AG04449 (cell line): ENCODE results near the gene SWT1.

ENCODE experiments used
- CTCF ChIA-PET: fragments of 350-600 bp; formaldehyde crosslinking; extraction: SDS; loops from one replicate; lab custom pipeline; 2021; ENCODE audit warnings: antibody characterized with exemption; lab: Yijun Ruan, JAX
- POLR2A ChIA-PET: fragments of 400-600, 350-600 bp; formaldehyde crosslinking; extraction: SDS; loops from one replicate; lab custom pipeline; 2020; ENCODE audit warnings: antibody characterized with exemption, inconsistent platforms; lab: Yijun Ruan, JAX
- DNase-seq: peaks from one replicate; pipeline ENCODE4 v3.0.0-alpha.2; 2010; ENCODE audit warnings: low read depth, low spot score
- H3K4me3 ChIP-seq: 2 replicates; pipeline ENCODE4 v1.5.1; 2011; ENCODE audit warnings: low read depth, mild to moderate bottlenecking, control low read depth, low read length
- CTCF ChIP-seq: IDR thresholded peaks from one replicate; pipeline ENCODE4 v1.5.1; 2011; ENCODE audit warnings: mild to moderate bottlenecking, moderate library complexity, low read length, control low read depth, inconsistent platforms; ENCODE audit not compliant: insufficient read depth; ENCODE audit errors: missing control alignments

Gene SWT1

GRCh38 chr1:185305419-185305818 is 148.5 kb downstream of the SWT1 start:
- no peak for DNase-seq
- POLR2A ChIA-PET, result no interaction called here
- no peak overlapping the region for H3K4me3 ChIP-seq
- no peak for TF ChIP-seq CTCF
- CTCF ChIA-PET, result interaction anchor here (0.7 to 2.2 kb wide), 2 partner anchors 365 to 367 kb away, joined by 4 to 11 read pairs; no protein-coding TSS in a partner anchor

- no peak for TF ChIP-seq CTCF
- ChIA-PET CTCF (no interaction called here), POLR2A (no interaction called here)
- DNase-seq, result no peak
- no peak overlapping the region for H3K4me3 ChIP-seq
These were observed 151.2 kb downstream of the SWT1 start for GRCh38 chr1:185308126-185308525.

GRCh38 chr1:185309566-185309965 is 152.6 kb downstream of the SWT1 start:
- POLR2A ChIA-PET, result no interaction called here

GRCh38 chr1:185311589-185312225 is 154.7 kb downstream of the SWT1 start:
- no peak for DNase-seq
- no peak for TF ChIP-seq CTCF
- POLR2A ChIA-PET, result no interaction called here
- CTCF ChIA-PET, result interaction anchor here (1.4 kb wide), 1 partner anchor 11 kb away, joined by 5 read pairs; no protein-coding TSS in a partner anchor
- H3K4me3 ChIP-seq, result no peak overlapping the region

More at GRCh38 chr1:185309566-185309965, 152.6 kb downstream of the SWT1 start:
- CTCF ChIA-PET, result interaction anchor here (0.9 to 1.3 kb wide), 2 partner anchors 251 to 360 kb away, joined by 4 to 5 read pairs; no protein-coding TSS in a partner anchor
- no peak overlapping the region for H3K4me3 ChIP-seq
- DNase-seq, result no peak
- TF ChIP-seq CTCF, result no peak

- CTCF ChIA-PET, result interaction anchor here (1.6 to 2.1 kb wide), 2 partner anchors 248 to 358 kb away, joined by 4 to 13 read pairs; no protein-coding TSS in a partner anchor
- POLR2A ChIA-PET, result no interaction called here
- TF ChIP-seq CTCF, result no peak
- DNase-seq, result no peak
- H3K4me3 ChIP-seq, result no peak overlapping the region
These were observed 155.6 kb downstream of the SWT1 start for GRCh38 chr1:185312361-185313138.

GRCh38 chr1:185314411-185314810 is 157.4 kb downstream of the SWT1 start:
- ChIA-PET POLR2A (no interaction called here), CTCF (interaction anchor here (1.1 to 2.1 kb wide), 5 partner anchors 10 to 366 kb away, joined by 3 to 13 read pairs (median 4); no protein-coding TSS in a partner anchor)
- DNase-seq, result no peak
- peak overlapping the region; percentile 90 for H3K4me3 ChIP-seq
- TF ChIP-seq CTCF, result no peak
